ENCODE data around the gene ACRV1.

The ACRV1 gene

GRCh38 chr11:125624756-125625213 lies 55.9 kb downstream of the ACRV1 start, which contains the start of gene CHEK1:
Gene CHEK1, plus strand, starts transcription at chr11:125625163. Its CDS starts 1,606 bp downstream, at chr11:125626769.
- ChIA-PET CTCF (interaction anchor here (1.1 to 2.7 kb wide), 3 partner anchors 8 to 32 kb away, joined by 3 to 11 read pairs (median 4); partner anchors contain the start of gene STT3A), POLR2A (no interaction called here)
- TF ChIP-seq, protein P1, sequence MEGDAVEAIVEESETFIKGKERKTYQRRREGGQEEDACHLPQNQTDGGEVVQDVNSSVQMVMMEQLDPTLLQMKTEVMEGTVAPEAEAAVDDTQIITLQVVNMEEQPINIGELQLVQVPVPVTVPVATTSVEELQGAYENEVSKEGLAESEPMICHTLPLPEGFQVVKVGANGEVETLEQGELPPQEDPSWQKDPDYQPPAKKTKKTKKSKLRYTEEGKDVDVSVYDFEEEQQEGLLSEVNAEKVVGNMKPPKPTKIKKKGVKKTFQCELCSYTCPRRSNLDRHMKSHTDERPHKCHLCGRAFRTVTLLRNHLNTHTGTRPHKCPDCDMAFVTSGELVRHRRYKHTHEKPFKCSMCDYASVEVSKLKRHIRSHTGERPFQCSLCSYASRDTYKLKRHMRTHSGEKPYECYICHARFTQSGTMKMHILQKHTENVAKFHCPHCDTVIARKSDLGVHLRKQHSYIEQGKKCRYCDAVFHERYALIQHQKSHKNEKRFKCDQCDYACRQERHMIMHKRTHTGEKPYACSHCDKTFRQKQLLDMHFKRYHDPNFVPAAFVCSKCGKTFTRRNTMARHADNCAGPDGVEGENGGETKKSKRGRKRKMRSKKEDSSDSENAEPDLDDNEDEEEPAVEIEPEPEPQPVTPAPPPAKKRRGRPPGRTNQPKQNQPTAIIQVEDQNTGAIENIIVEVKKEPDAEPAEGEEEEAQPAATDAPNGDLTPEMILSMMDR (IDR thresholded peaks at IDR 0.05; ENCODE audit: control extremely low read depth, extremely low read depth, low read depth, missing control alignments): no peak
- no peak for DNase-seq (ENCODE audit: extremely low spot score)

GRCh38 chr11:125623064-125623463 lies 57.6 kb downstream of the ACRV1 start:
- DNase-seq (ENCODE audit: extremely low spot score): no peak
- TF ChIP-seq, protein P1 (IDR thresholded peaks at IDR 0.05; ENCODE audit: control extremely low read depth, extremely low read depth, low read depth, missing control alignments): no peak
- ChIA-PET POLR2A (interaction anchor here (0.6 kb wide), 1 partner anchor 32 kb away, joined by 3 read pairs; no protein-coding TSS in a partner anchor), CTCF (no interaction called here)

- TF ChIP-seq, protein P1 (IDR thresholded peaks at IDR 0.05; ENCODE audit: control extremely low read depth, extremely low read depth, low read depth, missing control alignments): no peak
- ChIA-PET CTCF (interaction anchor here (0.9 to 1.2 kb wide), 3 partner anchors 13 to 47 kb away, joined by 3 to 4 read pairs (median 3); no protein-coding TSS in a partner anchor), POLR2A (no interaction called here)
- DNase-seq (ENCODE audit: extremely low spot score): no peak
Measured at GRCh38 chr11:125621995-125622394, 58.7 kb downstream of the ACRV1 start.

Measured in GM10248 (cell line).